Anterior cingulate cortex (tissue), 58 donors: Measurements from ENCODE around the gene SLC9A7.
A peak's percentile ranks its signal among the peaks of the same experiment; 100 is the strongest.

ENCODE experiments used
- DNase-seq, 58 donors: peaks; one replicate each; lab custom pipeline; 2025; lab: John Stamatoyannopoulos, UW

SLC9A7 gene

GRCh38 chrX:46577221-46578005, 181.5 kb downstream of the SLC9A7 start:
- DNase-seq, result no peak

- peak in 2 of 58 donors; percentile 3 to 5 for DNase-seq
These were observed 182.5 kb downstream of the SLC9A7 start for GRCh38 chrX:46576458-46576857.

GRCh38 chrX:46575991-46576392, 182.9 kb downstream of the SLC9A7 start:
- DNase-seq, result peak in 12 of 58 donors; percentile 1 to 19 (median 5)

- no peak for DNase-seq
These were observed 183.3 kb downstream of the SLC9A7 start for GRCh38 chrX:46575586-46575985.

GRCh38 chrX:46574774-46575381, 184.0 kb downstream of the SLC9A7 start:
- peak in 2 of 58 donors; percentile 1 to 7 for DNase-seq

- peak in 15 of 58 donors; percentile 1 to 25 (median 11) for DNase-seq
These were observed 184.8 kb downstream of the SLC9A7 start for GRCh38 chrX:46573892-46574773.

- peak in 50 of 58 donors; percentile 2 to 55 (median 26) for DNase-seq
These were observed 185.5 kb downstream of the SLC9A7 start, which contains the start of gene CHST7 for GRCh38 chrX:46573331-46573891. Gene CHST7, plus strand, starts transcription at chrX:46573765. Its CDS starts 167 bp downstream, at chrX:46573932.

GRCh38 chrX:46572340-46572936, 186.5 kb downstream of the SLC9A7 start:
- DNase-seq, result no peak

- no peak for DNase-seq
These were observed 187.2 kb downstream of the SLC9A7 start for GRCh38 chrX:46571423-46572339.

- no peak for DNase-seq
These were observed 189.3 kb downstream of the SLC9A7 start for GRCh38 chrX:46569621-46570020.

GRCh38 chrX:46567388-46567787, 191.5 kb downstream of the SLC9A7 start:
- DNase-seq, result no peak

- peak in 7 of 58 donors; percentile 0 to 24 (median 1) for DNase-seq
These were observed 196.9 kb downstream of the SLC9A7 start for GRCh38 chrX:46561824-46562657.

- DNase-seq, result no peak
These were observed 199.9 kb downstream of the SLC9A7 start for GRCh38 chrX:46559062-46559461.

GRCh38 chrX:46554942-46555341, 204.0 kb downstream of the SLC9A7 start:
- no peak for DNase-seq

GRCh38 chrX:46553935-46554334, 205.0 kb downstream of the SLC9A7 start:
- no peak for DNase-seq

GRCh38 chrX:46551494-46552128, 207.3 kb downstream of the SLC9A7 start:
- DNase-seq, result no peak

GRCh38 chrX:46549914-46550313, 209.0 kb downstream of the SLC9A7 start:
- no peak for DNase-seq
